PC-3 (cell line): Measurements from ENCODE around the gene PRPF6. TPM values are rescaled to one million over a fixed set of nuclear protein-coding genes. Genes with fewer than 3 reads are reported as not detected.

Experiments
- ATAC-seq: fragments of 200-7000 bp; cut with Tn5 transposase; 2 replicates; pipeline ENCODE4 v1.9.1; 2020; ENCODE audit warnings: mild to moderate bottlenecking, moderate library complexity
- BruUV-seq: library from RNA; stranded (reverse); fragments of 400-500 nt; replicated peaks from 2 replicates; lab custom pipeline; 2021; lab: Mats Ljungman, UMichigan
- CTCF ChIA-PET: fragments of 300-600 bp; sonication (Branson Sonifier 250); formaldehyde crosslinking; loops from one replicate; lab custom pipeline; 2022; ENCODE audit warnings: antibody characterized with exemption; lab: Charles Lee
- POLR2A ChIA-PET: fragments of 300-600 bp; sonication (Branson Sonifier 250); formaldehyde crosslinking; loops from one replicate; lab custom pipeline; 2022; ENCODE audit warnings: antibody characterized with exemption; ENCODE audit not compliant: unreplicated experiment; lab: Charles Lee
- DNase-seq: peaks from one replicate; pipeline ENCODE4 v3.0.0-alpha.2; 2015
- H2AFZ ChIP-seq: fragments of 300-600 bp; sonication (generic); 2 replicates; pipeline ENCODE4 v1.6.0; 2016; ENCODE audit warnings: antibody characterized with exemption, low read length
- H3F3A ChIP-seq: fragments of 300-600 bp; sonication (generic); one replicate; pipeline ENCODE4 v1.6.0; 2017; ENCODE audit warnings: antibody characterized with exemption, low read length, control low read depth, mild to moderate bottlenecking; ENCODE audit not compliant: unreplicated experiment
- H3K27ac ChIP-seq: fragments of 300-600 bp; sonication (generic); 2 replicates; pipeline ENCODE4 v1.5.1; 2016; ENCODE audit warnings: mild to moderate bottlenecking, low read length
- H3K27me3 ChIP-seq: fragments of 300-600 bp; sonication (generic); 2 replicates; pipeline ENCODE4 v1.6.1; 2016; ENCODE audit warnings: low read length, mixed read lengths
- H3K36me3 ChIP-seq: fragments of 300-600 bp; sonication (generic); 2 replicates; pipeline ENCODE4 v1.6.1; 2016; ENCODE audit warnings: low read depth, mixed run types, low read length, mixed read lengths
- H3K4me1 ChIP-seq: fragments of 300-600 bp; sonication (generic); 2 replicates; pipeline ENCODE4 v1.5.1; 2016; ENCODE audit warnings: low read length; ENCODE audit not compliant: insufficient read depth
- H3K4me2 ChIP-seq: fragments of 300-600 bp; sonication (generic); 2 replicates; pipeline ENCODE4 v1.6.0; 2016; ENCODE audit warnings: low read length
- H3K4me3 ChIP-seq: fragments of 300-600 bp; sonication (generic); 2 replicates; pipeline ENCODE4 v1.5.1; 2016; ENCODE audit warnings: mild to moderate bottlenecking, low read length, mixed read lengths
- H3K79me2 ChIP-seq: fragments of 300-600 bp; sonication (generic); 2 replicates; pipeline ENCODE4 v1.6.1; 2017; ENCODE audit warnings: low read length, mixed read lengths
- H3K9ac ChIP-seq: fragments of 300-600 bp; sonication (generic); 2 replicates; pipeline ENCODE4 v1.6.0; 2016; ENCODE audit warnings: mild to moderate bottlenecking, low read length
- H3K9me2 ChIP-seq: fragments of 300-600 bp; sonication (generic); replicated peaks from 2 replicates; pipeline ENCODE4 v1.6.1; 2016; ENCODE audit warnings: mixed run types, low read length, mixed read lengths
- H3K9me3 ChIP-seq: fragments of 300-600 bp; sonication (generic); 2 replicates; pipeline ENCODE4 v1.6.1; 2016; ENCODE audit warnings: low read length, mixed read lengths
- H4K20me1 ChIP-seq: fragments of 300-600 bp; sonication (generic); 2 replicates; pipeline ENCODE4 v1.6.1; 2016; ENCODE audit warnings: low read length, mixed read lengths
- CTCF ChIP-seq: fragments of 300-600 bp; sonication (generic); conservative IDR thresholded peaks from 2 replicates; pipeline ENCODE4 v1.5.1; 2017; ENCODE audit warnings: antibody characterized with exemption, low read depth, mild to moderate bottlenecking, low read length
- EZH2 ChIP-seq: fragments of 300-600 bp; sonication (generic); IDR thresholded peaks from one replicate; pipeline ENCODE4 v1.6.1; 2017; ENCODE audit warnings: antibody characterized with exemption, mild to moderate bottlenecking, low read length; ENCODE audit not compliant: unreplicated experiment
- EZH2phosphoT487 ChIP-seq: fragments of 300-600 bp; sonication (generic); IDR thresholded peaks from 2 replicates; pipeline ENCODE4 v1.6.1; 2018; ENCODE audit warnings: mild to moderate bottlenecking, antibody characterized with exemption, low read length, borderline replicate concordance
- intact Hi-C: fragments of 100-400 bp; cut with micrococcal nuclease; formaldehyde crosslinking; loops from 2 replicates; pipeline ENCODE4 v1.9.0; 2023
- total RNA-seq: library from RNA; depleted of rRNA; stranded (reverse); fragments of >200 nt; gene quantifications from 2 replicates; pipeline ENCODE4 v1.2.3, GENCODE V29; 2014

PRPF6 gene
- total RNA-seq, 1 experiment from 2014 or later = 67.1 TPM

DNA sequence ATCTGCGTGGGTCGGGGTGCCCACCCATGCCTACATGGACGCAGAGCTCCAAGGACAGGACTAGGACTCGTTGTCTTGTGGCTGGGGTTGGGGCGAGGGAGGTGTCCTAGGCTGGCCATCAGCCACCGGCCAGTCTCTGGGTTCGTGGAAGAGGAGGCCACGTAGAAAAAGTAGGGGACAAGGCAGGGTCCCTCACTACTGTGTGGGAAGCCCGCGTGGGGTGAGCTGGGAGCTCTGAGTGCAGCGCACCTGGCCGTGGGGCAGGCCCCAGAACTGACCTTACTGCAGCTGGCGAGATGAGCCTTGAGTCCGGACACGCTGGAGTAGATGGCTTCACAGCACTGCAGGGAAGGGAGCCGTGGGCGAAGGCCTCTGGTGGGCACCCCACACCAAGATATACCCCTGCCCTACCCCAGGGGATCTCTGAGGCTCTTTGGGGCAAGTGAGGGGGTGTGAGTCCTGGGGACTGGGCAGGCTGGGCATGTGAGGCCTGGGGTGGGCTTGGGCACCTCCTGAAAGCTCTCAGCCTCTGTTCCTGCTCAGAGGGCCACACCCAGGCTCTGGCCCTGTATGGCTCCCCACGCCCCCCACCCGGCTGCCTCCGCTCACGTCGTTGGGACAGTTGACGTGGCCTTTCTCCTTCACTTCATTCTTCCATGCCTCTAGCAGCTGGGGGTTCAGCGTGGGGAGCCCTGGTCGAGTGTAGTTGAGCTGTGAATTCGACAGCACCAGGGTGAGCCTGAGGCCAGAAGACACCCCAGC lies 19.1 kb upstream of the PRPF6 start:
- H3F3A ChIP-seq = no peaks in the 10 kb centered on the region
- ATAC-seq (no peak), DNase-seq (no peak)
- POLR2A ChIA-PET = no interaction called here
- CTCF ChIA-PET = no interaction called here
- TF ChIP-seq EZH2 = no peak
- TF ChIP-seq CTCF = no peak
- no peak for TF ChIP-seq EZH2phosphoT487
- peaks cover 5% of the 10 kb centered on the region; the same call in 1 of the 2 replicates for H3K36me3 ChIP-seq
- no peak overlapping the region for H3K9ac ChIP-seq
- no peaks in the 10 kb centered on the region for H3K79me2 ChIP-seq
- H3K27ac ChIP-seq = no peak overlapping the region
- no peaks in the 10 kb centered on the region for H3K9me2 ChIP-seq
- intact Hi-C loops = no loop called here
- no peak overlapping the region for H2AFZ ChIP-seq
- BruUV-seq = no TSS peak
- H3K4me2 ChIP-seq = no peak overlapping the region
- H3K9me3 ChIP-seq = no peaks in the 10 kb centered on the region
- H3K27me3 ChIP-seq = no peaks in the 10 kb centered on the region
- H4K20me1 ChIP-seq = no peaks in the 10 kb centered on the region
- peaks cover 11% of the 10 kb centered on the region for H3K4me1 ChIP-seq
- H3K4me3 ChIP-seq = no peak overlapping the region

DNA sequence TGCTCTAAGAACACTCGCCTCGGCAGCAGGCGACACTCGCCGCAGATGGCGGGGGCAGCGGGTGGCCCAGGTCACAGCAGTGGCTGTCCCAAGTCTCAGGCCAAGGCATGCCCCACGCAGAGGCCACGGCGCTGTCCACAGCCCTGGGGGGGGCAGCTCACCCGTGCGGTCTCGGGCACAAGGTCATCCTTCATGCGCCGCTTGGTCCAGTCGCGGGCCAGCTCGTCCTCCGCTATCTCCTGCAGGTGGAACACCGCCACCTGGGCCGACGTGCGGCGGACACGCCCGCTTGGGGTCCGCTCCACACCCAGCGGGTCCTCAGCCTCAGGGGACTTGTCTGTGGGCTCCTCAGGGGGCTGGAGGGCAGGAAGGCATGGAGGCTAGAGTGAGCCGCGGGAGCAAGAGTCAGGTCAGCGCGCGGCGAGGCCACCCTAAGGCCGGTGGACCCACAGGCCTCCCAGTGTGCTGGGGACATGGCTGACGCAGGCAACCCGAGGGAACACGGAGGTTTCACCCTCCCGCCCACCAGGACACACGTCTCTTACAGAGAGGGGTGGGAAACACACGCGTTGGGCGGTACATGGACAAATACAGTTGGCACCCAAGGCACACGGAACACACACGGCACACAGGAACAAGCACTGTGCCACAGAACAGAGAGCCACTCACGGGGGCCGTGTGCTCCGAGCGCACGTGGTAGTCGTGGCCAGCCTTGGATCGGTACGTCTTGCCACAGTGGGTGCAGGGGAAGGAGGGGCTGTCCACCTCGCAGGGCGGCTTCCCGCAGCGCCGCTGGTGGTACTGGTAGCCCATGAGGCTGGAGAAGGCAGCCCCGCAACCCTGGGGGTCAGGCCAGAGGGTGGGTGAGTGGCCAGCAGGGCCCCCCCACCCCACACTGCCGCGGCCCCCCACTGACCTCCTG lies 18.2 kb upstream of the PRPF6 start:
- no TSS peak for BruUV-seq
- Histone ChIP-seq H3F3A (no peaks in the 10 kb centered on the region), H3K4me3 (no peak overlapping the region), H3K4me1 (peaks cover 3% of the 10 kb centered on the region; the same call in 1 of the 2 replicates), H3K79me2 (no peaks in the 10 kb centered on the region), H3K27me3 (no peaks in the 10 kb centered on the region), H3K36me3 (peaks cover 5% of the 10 kb centered on the region; the same call in 1 of the 2 replicates), H3K4me2 (no peak overlapping the region), H3K9me2 (no peaks in the 10 kb centered on the region), H2AFZ (no peak overlapping the region), H3K9me3 (no peaks in the 10 kb centered on the region), H3K27ac (no peak overlapping the region), H3K9ac (no peak overlapping the region), H4K20me1 (no peaks in the 10 kb centered on the region)
- DNase-seq (no peak), ATAC-seq (no peak)
- ChIA-PET POLR2A (no interaction called here), CTCF (no interaction called here)
- intact Hi-C loops = no loop called here
- TF ChIP-seq EZH2phosphoT487 (no peak), CTCF (no peak), EZH2 (no peak)
